BLaER1 treated with 17β-estradiol and CSF1 and Interleukin-3, amounts not matched to agents 10 nM and 100 nM (cell line): ENCODE data around the gene LAMA4.

Experiments
- H3K27ac ChIP-seq, 11 experiments: shearing (Covaris generic); formaldehyde crosslinking; 2 replicates each; pipeline ENCODE4 v1.8.1; 2022
- H3K27me3 ChIP-seq, 11 experiments: shearing (Covaris generic); formaldehyde crosslinking; 2 replicates each; pipeline ENCODE4 v1.8.1; 2022
- H3K36me3 ChIP-seq, 11 experiments: shearing (Covaris generic); formaldehyde crosslinking; 2 replicates each; pipeline ENCODE4 v1.8.1; 2022
- H3K4me1 ChIP-seq, 10 experiments: shearing (Covaris generic); formaldehyde crosslinking; 2 replicates each; pipeline ENCODE4 v1.8.1; 2022
- H3K4me2 ChIP-seq, 11 experiments: shearing (Covaris generic); formaldehyde crosslinking; 2 replicates each; pipeline ENCODE4 v1.8.1; 2022
- H3K4me3 ChIP-seq, 10 experiments: shearing (Covaris generic); formaldehyde crosslinking; 2 replicates each; pipeline ENCODE4 v1.8.1; 2022
- H3K9ac ChIP-seq, 11 experiments: shearing (Covaris generic); formaldehyde crosslinking; 2 replicates each; pipeline ENCODE4 v1.8.1; 2022
- H3K9me3 ChIP-seq, 11 experiments: shearing (Covaris generic); formaldehyde crosslinking; replicated peaks in 1 of 11; 2 replicates each; pipeline ENCODE4 v1.8.1; 2022
- H4K20me1 ChIP-seq, 11 experiments: shearing (Covaris generic); formaldehyde crosslinking; 2 replicates each; pipeline ENCODE4 v1.8.1; 2022
- Cebpa-rat ChIP-seq, 11 experiments: shearing (Covaris generic); IDR thresholded peaks; 2 replicates each; pipeline ENCODE4 v1.8.1; 2022

Gene LAMA4

DNA sequence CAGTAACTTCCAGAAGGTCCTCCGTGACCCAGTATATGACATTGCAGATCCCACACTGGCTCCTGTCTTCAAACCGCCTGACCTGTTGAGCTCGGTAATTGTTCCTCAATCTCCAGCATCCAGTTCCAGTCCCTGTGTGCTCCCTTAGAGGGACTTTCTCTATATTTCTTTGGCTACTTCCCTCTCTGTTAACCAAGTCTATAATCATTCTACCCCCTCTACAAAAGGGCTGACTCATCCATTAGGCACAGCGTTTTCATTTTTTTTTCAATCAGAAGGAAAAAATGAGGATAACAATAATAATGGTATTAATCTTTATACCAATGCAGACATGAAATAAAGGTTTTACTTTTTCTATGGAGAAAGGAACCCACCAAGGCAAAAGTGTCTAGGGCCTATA lies 97.7 kb downstream of the LAMA4 start:
- no peak for TF ChIP-seq Cebpa-rat (IDR thresholded peaks at IDR 0.05)

DNA sequence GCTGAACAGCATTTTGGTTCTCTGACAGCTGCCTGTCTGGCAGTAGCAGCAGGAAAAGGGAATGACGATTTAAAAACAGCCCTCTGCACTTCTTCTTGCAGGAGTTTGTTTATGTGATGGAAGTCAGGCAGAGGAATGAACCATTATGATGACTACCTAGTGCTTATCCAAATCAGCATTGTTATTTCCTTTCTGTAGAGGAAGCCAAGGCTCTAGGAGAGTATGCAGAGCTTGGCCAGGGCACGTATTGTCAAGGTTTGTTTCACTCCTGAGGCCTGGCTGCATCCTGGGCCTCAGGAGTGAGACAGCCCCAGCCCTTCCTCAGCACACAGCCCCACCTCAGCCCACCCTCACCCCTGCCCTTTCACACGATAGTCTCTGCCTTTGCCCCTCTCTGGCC lies 98.5 kb downstream of the LAMA4 start:
- Histone ChIP-seq H3K27me3 (no peaks in the 10 kb centered on the region), H4K20me1 (no peaks in the 10 kb centered on the region), H3K27ac (0 out of 22 replicates have a peak overlapping the region, but pooled peaks of 1 of the 11 experiments have one; percentile 16), H3K36me3 (no peaks in the 10 kb centered on the region), H3K4me1 (peaks cover 5 to 38% (median 19%) of the 10 kb centered on the region in 10 experiments; a peak in 18 of 20 replicates), H3K4me3 (no peak overlapping the region), H3K9ac (no peak overlapping the region), H3K9me3 (no peaks in the 10 kb centered on the region), H3K4me2 (peak overlapping the region in 10 of 11 experiments; percentile 6 to 62 (median 28); a peak in 18 of 22 replicates)
- no peak for TF ChIP-seq Cebpa-rat (IDR thresholded peaks at IDR 0.05)

More for the DNA sequence above, 97.7 kb downstream of the LAMA4 start:
- Histone ChIP-seq H3K27ac (no peak overlapping the region), H3K9ac (no peak overlapping the region), H3K4me3 (no peak overlapping the region), H3K4me2 (peak overlapping the region in 2 of 11 experiments; percentile 45 to 62; a peak in 1 of 22 replicates), H4K20me1 (no peaks in the 10 kb centered on the region), H3K4me1 (peaks cover 7 to 38% (median 19%) of the 10 kb centered on the region in 10 experiments; a peak in 18 of 20 replicates), H3K9me3 (no peaks in the 10 kb centered on the region), H3K27me3 (no peaks in the 10 kb centered on the region), H3K36me3 (no peaks in the 10 kb centered on the region)

DNA sequence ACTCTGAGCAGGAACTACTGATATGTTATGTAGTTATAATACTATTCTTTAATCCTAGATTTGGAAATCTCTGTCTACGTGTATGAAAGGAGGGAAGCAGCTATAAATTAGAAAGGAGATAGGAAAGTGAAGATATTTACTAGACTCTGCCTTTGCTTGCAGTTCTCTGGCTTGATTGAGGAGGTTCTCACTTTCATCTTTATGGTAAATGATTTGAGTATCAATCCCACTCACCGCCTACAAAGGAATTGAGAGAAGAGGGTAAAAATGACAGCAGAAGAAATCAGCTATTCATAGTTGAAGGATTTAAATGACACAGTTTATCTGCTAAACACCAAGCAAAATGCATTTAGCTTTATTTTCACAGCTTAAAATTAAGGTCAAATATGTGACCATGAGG lies 99.7 kb downstream of the LAMA4 start:
- Histone ChIP-seq H4K20me1 (no peaks in the 10 kb centered on the region), H3K27me3 (no peaks in the 10 kb centered on the region), H3K9ac (no peak overlapping the region; a peak in 1 of 22 replicates), H3K4me1 (peaks cover 5 to 42% (median 21%) of the 10 kb centered on the region in 10 experiments; a peak in 18 of 20 replicates), H3K4me2 (peak overlapping the region in 5 of 11 experiments; percentile 18 to 62 (median 36); a peak in 8 of 22 replicates), H3K9me3 (no peaks in the 10 kb centered on the region), H3K27ac (peak overlapping the region in 7 of 11 experiments; percentile 10 to 60 (median 25); a peak in 8 of 22 replicates), H3K4me3 (no peak overlapping the region), H3K36me3 (no peaks in the 10 kb centered on the region)
- TF ChIP-seq Cebpa-rat (IDR thresholded peaks at IDR 0.05), result no peak

DNA sequence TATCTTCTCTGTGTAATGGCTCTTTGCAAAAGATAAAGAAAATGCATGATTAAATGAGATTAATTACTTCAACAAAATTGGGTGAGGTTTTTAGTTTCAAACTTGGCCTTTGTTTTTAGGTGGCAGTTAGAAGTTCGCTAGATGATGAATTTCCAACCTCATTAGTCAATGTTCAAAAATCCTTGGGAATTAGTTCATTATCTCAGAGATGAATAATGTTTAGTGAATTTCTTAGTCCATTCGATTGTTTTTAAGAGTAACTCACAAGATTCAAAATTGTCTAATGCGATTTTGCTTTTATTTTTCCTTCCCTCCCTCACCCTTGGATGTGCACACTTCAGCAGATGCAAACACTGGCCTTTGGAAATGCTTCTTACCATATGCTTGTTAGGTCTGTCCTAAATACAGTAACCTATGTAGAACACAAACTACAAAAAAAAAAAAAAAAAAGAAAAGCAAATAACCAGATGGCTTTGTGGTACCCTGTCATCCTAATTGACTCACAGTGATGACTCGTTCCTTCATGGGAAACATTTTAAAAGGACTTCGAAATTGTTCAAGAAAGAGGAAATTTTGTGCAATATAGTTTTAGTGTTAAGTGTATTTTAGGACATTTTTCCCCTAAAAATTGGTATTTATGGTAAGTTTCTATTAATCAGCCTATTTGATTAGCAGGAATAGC lies 100.3 kb downstream of the LAMA4 start:
- H3K27me3 ChIP-seq, result no peaks in the 10 kb centered on the region
- no peaks in the 10 kb centered on the region for H3K9me3 ChIP-seq
- H3K36me3 ChIP-seq, result no peaks in the 10 kb centered on the region
- peaks cover 5 to 45% (median 23%) of the 10 kb centered on the region in 10 experiments; a peak in 18 of 20 replicates for H3K4me1 ChIP-seq
- no peak overlapping the region for H3K4me3 ChIP-seq
- H3K9ac ChIP-seq, result no peak overlapping the region
- H3K27ac ChIP-seq, result peak overlapping the region in 5 of 11 experiments; percentile 20 to 60 (median 25); a peak in 6 of 22 replicates
- H3K4me2 ChIP-seq, result peak overlapping the region in 5 of 11 experiments; percentile 6 to 62 (median 37); a peak in 8 of 22 replicates
- no peak for TF ChIP-seq Cebpa-rat (IDR thresholded peaks at IDR 0.05)
- no peaks in the 10 kb centered on the region for H4K20me1 ChIP-seq

DNA sequence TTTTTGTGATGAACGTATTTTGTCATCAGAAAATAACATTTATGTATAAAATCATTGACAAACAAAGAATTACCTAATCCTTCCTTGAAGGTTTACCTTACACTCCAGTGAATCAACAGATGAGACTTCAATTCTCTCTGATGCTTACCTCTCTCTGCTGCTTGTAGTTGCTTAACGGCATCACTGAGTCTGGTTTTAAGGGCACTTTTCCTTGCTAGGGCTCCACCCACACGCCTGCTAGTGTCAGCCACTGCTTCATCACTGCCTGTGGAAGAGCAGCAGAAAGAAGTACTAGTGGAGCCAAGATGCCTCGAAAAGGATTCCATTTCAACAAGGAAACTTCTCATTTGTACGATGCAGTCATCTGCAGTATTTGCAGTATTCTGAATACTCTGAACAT lies 104.0 kb downstream of the LAMA4 start:
- Histone ChIP-seq H3K4me2 (no peak overlapping the region), H3K27ac (no peak overlapping the region), H3K36me3 (no peaks in the 10 kb centered on the region), H4K20me1 (no peaks in the 10 kb centered on the region), H3K27me3 (no peaks in the 10 kb centered on the region), H3K4me1 (peaks cover 0 to 35% (median 14%) of the 10 kb centered on the region in 10 experiments; a peak in 14 of 20 replicates), H3K4me3 (no peak overlapping the region), H3K9me3 (no peaks in the 10 kb centered on the region), H3K9ac (no peak overlapping the region)
- TF ChIP-seq Cebpa-rat (IDR thresholded peaks at IDR 0.05), result no peak

DNA sequence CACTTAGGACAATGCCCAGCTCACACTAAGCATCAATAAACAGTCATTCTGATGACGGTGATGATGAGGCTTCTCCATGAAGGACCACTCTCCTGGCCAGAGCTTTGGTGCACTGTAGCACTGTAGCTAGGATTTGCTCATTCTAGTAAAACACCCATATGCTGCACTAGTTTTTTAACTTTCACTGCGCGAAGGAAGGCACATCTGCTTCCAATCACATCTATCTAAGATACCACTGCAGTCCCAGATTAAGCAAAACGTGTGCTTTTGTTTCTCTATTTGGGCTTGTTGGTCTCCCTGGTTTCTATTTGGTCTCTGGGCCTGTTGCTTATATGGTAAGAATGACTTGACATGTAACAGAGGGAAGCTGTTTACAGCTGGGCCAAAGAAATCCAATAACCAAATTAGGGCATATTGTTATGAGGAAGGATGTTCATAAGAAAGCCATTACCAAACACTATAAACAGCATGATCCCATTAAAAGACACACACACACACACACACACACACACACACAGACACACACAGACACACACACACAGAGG lies 104.6 kb downstream of the LAMA4 start:
- Histone ChIP-seq H3K4me2 (peak overlapping the region in 1 of 11 experiments; percentile 23; a peak in 1 of 22 replicates), H3K36me3 (no peaks in the 10 kb centered on the region), H3K4me3 (no peak overlapping the region), H3K27me3 (no peaks in the 10 kb centered on the region), H3K4me1 (peaks cover 0 to 29% (median 8%) of the 10 kb centered on the region in 10 experiments; a peak in 11 of 20 replicates), H4K20me1 (no peaks in the 10 kb centered on the region), H3K9me3 (no peaks in the 10 kb centered on the region), H3K27ac (peak overlapping the region in 1 of 11 experiments; percentile 30; a peak in 1 of 22 replicates), H3K9ac (no peak overlapping the region)
- TF ChIP-seq Cebpa-rat (IDR thresholded peaks at IDR 0.05), result no peak

DNA sequence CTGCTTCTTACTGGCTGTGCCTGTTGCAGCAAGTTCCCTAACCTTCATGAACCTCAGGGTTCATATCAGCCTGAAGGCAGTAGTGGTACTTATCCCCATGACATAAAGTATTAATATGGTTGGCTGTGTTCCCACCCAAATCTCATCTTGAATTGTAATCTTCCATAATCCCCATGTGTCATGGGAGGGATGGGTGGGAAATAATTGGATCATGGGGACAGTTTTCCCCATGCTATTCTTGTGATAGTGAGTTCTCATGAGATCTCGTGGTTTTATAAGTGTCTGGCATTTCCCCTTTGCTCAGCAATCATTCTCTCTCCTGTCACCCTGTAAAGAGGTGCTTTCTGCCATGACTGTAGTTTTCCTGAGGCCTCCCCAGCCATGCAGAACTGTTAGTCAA lies 105.1 kb downstream of the LAMA4 start:
- Histone ChIP-seq H3K4me1 (peaks cover 0 to 23% (median 5%) of the 10 kb centered on the region in 10 experiments; a peak in 10 of 20 replicates), H3K4me2 (no peak overlapping the region), H3K9ac (no peak overlapping the region), H4K20me1 (no peaks in the 10 kb centered on the region), H3K36me3 (no peaks in the 10 kb centered on the region), H3K9me3 (no peaks in the 10 kb centered on the region), H3K4me3 (no peak overlapping the region), H3K27ac (peak overlapping the region in 1 of 11 experiments; percentile 30; a peak in 1 of 22 replicates), H3K27me3 (no peaks in the 10 kb centered on the region)
- TF ChIP-seq Cebpa-rat (IDR thresholded peaks at IDR 0.05), result no peak

DNA sequence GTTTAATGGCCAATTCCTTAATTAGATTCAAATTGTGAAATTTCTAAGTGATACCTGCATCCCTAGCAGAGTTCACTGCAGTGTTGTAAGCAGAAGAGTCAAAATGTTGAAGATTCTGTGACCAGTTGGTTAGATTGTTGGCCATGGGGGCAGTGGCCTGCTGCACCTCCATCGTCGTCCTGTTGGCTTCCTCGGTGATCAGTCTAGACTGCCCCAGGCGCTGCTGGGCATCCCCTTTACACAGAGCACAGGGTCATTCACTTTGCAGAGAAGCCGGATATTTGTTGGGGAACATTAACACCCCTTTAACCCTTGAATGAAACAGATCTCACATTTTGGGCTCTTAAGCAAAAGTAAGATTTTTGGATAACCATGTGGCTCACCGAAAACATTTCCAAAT lies 106.3 kb downstream of the LAMA4 start:
- no peaks in the 10 kb centered on the region for H3K9me3 ChIP-seq
- no peak overlapping the region for H3K27ac ChIP-seq
- H4K20me1 ChIP-seq, result no peaks in the 10 kb centered on the region
- H3K4me2 ChIP-seq, result no peak overlapping the region
- peaks cover 0 to 17% (median 2%) of the 10 kb centered on the region in 10 experiments; a peak in 9 of 20 replicates for H3K4me1 ChIP-seq
- TF ChIP-seq Cebpa-rat (IDR thresholded peaks at IDR 0.05), result no peak
- H3K9ac ChIP-seq, result no peak overlapping the region
- H3K27me3 ChIP-seq, result no peaks in the 10 kb centered on the region
- H3K36me3 ChIP-seq, result no peaks in the 10 kb centered on the region
- no peak overlapping the region for H3K4me3 ChIP-seq

DNA sequence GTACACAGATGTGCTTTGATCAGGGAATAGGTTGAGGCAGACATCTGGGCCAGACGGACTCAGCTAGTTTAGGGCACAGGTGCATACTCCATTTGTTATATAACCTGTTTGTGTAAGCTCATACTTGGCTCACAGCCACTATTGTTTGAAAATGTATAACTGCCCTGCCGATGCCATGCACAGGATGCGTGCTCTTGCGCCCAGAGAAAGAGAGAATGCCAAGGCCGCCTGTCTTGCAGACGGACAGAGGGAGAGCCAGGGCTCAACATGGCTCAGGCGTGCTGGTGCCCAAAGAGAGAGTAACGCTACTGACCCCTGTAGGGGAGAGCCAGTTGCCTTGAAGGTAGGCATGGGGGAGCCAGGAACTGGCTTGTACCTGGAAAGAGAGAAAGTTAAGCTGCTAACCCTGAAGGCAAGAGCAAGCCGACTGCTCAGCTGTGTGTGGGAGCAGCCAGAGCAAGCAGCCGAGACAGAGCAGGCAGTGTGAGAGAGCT lies 109.2 kb downstream of the LAMA4 start:
- Histone ChIP-seq H3K4me1 (peaks cover 0 to 7% (median 2%) of the 10 kb centered on the region in 10 experiments; a peak in 7 of 20 replicates), H4K20me1 (no peaks in the 10 kb centered on the region), H3K4me3 (no peak overlapping the region), H3K4me2 (no peak overlapping the region), H3K27me3 (no peaks in the 10 kb centered on the region), H3K9me3 (no peaks in the 10 kb centered on the region), H3K9ac (no peak overlapping the region), H3K27ac (no peak overlapping the region), H3K36me3 (no peaks in the 10 kb centered on the region)
- no peak for TF ChIP-seq Cebpa-rat (IDR thresholded peaks at IDR 0.05)
